Pons (tissue), 1 donor: ENCODE data around the gene CADM1.

Experiments used
- DNase-seq: peaks from one replicate; pipeline ENCODE4 v3.0.0-alpha.2; 2016; ENCODE audit warnings: low spot score

The CADM1 gene

GRCh38 chr11:115352805-115353485 lies 151.3 kb downstream of the CADM1 start:
- no peak for DNase-seq

- no peak for DNase-seq
These were observed 154.7 kb downstream of the CADM1 start for GRCh38 chr11:115349335-115350017.

DNA sequence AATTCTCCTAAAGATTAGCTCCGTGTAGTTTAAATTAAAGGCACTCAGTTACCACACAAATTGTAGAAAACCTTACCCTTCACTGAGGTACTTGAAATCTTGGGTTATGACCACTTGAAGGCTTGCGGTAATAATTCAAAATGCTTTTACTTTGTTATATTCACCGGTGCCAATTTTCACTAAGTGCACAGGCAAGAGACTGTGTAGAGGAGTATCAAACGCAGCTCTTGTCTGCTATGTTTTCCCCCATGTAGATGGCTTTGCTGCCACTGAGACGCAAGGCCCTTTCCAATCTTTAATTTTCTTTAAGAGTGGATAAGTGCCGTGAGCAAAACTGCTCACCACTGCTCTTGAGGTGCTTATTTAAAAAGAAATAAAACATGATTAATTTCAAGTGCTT lies 155.8 kb downstream of the CADM1 start:
- no peak for DNase-seq

GRCh38 chr11:115347106-115347505 lies 157.1 kb downstream of the CADM1 start:
- DNase-seq = no peak

DNA sequence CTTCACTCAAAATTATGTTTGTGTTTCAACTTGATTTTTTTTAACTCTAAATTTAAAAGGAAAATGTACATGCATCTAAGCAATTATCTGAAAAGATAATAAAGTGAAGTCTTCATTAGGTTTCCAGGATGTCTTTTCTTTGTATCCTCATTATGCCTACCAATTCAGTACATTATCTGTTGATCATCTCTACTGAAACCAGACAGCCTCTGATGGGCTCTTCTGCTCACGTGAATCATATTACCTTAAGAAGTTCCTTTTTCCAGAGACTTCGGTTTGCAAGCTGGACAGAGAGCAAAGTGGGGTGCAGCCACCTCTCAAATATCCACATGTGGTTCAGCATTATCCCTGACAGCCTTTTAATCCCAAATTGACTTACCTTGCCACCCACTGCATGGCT lies 158.4 kb downstream of the CADM1 start:
- no peak for DNase-seq

- no peak for DNase-seq
These were observed 158.9 kb downstream of the CADM1 start for GRCh38 chr11:115345361-115345760.

DNA sequence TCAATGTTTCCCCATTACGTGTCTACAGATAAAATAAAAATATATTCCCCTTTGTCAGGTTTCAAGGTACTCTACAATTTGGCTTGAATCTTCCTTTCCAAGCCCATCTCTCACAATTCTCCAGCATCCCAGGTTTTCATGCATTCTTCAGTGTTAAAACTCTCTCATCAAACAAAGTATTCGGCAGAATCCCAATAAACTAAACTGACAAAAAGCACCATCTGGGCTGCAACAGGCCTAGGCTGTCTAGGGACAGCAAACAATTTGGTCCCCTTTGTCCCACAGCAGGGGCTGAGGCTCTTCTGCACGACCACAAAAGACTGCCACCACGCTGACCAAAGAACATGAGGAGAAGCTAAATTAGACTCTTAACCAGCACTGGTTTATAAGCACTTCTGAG lies 159.4 kb downstream of the CADM1 start:
- DNase-seq = no peak

DNA sequence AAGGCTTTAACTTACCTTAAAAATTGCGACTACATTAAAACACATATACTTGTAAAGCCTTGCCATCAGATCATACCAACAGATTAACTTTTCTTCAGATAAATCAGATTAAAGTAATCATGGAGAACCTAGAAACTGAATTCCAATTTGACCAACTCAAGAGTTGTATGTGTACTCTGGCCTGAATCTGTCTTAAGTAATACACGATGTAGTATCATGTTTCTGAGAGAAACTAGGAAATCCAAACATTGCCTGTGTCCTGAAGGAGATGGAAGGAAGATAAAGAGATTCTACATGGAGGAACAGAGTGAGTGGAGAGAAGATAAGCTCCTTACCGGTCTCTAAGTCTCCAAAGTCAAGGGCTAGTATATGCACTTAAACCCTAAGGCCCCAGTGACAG lies 162.1 kb downstream of the CADM1 start:
- no peak for DNase-seq

GRCh38 chr11:115340874-115341273 lies 163.3 kb downstream of the CADM1 start:
- DNase-seq = no peak

DNA sequence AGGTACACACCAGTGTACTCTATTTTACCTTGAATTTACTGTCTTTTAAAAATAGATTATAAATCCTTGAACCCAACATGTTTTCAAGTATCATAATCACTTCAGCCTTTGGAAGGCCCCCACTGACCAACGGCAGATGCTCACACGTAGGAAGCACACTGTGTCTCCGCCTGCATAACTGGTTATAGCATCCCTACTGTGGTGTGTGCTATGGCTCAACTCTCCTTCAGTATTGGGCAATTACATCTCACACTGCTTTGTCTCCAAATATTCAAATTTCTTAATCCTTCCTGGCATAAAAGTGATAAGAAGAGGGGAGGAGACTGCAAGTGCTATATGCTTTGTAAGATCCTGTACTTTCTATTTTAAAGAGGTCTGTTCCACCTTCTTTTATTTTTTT lies 165.7 kb downstream of the CADM1 start:
- no peak for DNase-seq

DNA sequence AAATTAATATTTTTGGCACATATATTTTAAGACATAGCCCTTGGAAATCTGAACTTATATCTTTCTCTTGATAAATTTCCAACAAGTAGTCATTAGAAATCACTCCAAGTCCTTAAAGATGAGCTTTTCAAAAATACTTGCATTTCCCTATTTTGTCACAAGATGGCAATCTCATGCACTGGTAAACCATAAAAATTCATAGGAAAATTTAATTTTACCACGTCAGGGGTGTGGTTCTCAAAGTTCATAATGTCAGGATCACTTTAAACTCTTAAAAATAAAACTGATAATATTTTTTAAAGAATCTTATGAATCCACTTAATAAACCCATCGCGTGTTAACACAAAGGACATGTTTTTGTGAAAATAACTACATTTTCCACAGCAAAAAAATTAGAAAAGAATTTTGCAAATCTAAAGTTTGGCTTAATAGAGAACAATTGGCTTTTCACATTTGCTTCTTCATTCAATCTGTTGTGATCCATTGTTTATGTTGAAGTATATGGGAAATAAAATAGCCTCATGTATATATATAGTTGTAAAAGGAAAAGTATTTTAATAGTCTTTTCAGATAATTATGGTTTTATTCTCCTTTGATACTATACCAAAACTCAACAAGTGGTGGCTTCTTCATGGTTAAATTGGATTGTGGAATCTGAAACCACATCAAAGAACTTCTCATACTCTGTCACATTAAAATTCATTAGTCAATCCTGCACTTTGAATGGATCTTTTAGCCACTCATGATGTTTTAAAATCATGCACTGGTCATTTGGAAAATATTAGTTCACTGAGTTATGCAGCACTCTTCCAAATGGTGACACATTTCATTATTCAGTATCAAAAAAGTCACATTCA lies 169.1 kb downstream of the CADM1 start:
- peak; percentile 60 for DNase-seq

GRCh38 chr11:115333949-115334348 lies 170.3 kb downstream of the CADM1 start:
- DNase-seq = no peak

DNA sequence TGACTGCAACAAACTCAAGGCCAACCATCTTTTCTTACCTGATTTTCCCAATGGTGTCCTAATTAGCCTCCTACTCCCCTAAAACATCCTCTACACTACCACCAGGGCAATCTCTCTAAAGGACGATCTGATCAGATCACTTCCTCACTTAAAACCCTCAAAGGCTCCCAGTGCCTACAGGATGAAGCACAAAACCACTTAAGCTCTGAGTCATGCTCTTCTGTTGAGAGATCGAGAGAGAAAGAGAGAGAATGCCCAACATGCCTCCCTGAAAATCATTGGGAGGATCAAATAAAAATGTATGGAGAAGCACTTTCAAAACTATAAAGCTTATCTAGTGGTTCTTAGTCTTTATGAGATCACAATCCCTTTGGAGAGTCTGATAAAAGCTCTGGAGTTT lies 171.1 kb downstream of the CADM1 start:
- no peak for DNase-seq

DNA sequence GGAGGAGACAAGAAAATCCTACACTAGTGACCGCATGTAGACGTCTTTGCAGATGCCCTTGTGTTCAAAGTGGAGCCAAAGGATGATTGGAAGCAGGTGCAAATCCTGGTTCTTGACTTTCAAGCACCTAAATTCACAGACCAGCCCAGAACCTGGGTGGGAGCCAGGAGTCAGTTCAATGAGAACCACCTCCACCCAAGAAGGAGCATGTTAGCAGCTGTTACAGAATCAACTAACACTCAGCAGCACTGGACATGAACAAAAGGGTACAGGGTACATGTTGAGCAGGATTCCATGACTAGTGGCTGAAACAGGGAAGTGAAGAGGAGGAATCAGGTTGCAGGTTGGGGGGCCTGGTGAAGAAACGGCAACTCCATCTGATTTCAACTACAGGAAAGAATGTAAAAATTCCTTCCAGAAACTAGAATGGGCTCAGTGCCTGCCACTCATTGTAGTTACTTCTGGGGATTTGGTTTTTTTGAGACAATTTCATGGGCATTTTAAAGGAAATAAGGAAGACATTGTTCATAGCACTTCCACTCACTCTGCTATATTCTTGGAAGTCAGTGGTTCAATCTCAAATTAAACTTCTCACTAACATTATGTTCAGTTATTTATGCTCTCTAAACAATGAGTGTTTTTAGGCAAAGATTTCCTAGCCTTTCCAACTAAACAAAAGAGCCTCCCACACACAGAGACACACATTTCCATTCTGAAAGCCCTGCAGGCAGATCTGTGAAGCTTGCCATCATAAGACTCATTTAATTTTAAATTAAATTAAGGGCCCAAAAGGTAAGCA lies 173.3 kb downstream of the CADM1 start:
- DNase-seq = no peak

- DNase-seq = no peak
These were observed 177.7 kb downstream of the CADM1 start for GRCh38 chr11:115326526-115326925.

- DNase-seq = no peak
These were observed 178.7 kb downstream of the CADM1 start for GRCh38 chr11:115325523-115325922.

GRCh38 chr11:115324581-115325432 lies 179.4 kb downstream of the CADM1 start:
- DNase-seq = peak; percentile 90

- DNase-seq = no peak
These were observed 181.5 kb downstream of the CADM1 start for GRCh38 chr11:115322553-115323203.

- DNase-seq = no peak
These were observed 182.5 kb downstream of the CADM1 start for GRCh38 chr11:115321605-115322289.
